Cerebellar nuclear complex (tissue), 1 donor: ENCODE measurements around the gene SNAI3.

Experiments used
- DNase-seq, 2 experiments: peaks; one replicate each; lab custom pipeline; 2025; lab: John Stamatoyannopoulos, UW

The SNAI3 gene

GRCh38 chr16:88686439-88687253, at the start of gene SNAI3:
Gene SNAI3 (minus strand): TSS chr16:88686507. CDS start chr16:88686406, 101 bp downstream.
- DNase-seq = peak in 1 of 2 experiments; percentile 17

- DNase-seq = no peak
Measured at GRCh38 chr16:88736088-88736487, 49.8 kb upstream of the SNAI3 start.

GRCh38 chr16:88735616-88736015, 49.3 kb upstream of the SNAI3 start:
- DNase-seq = no peak

- DNase-seq = no peak
Measured at GRCh38 chr16:88735121-88735520, 48.8 kb upstream of the SNAI3 start.

- no peak for DNase-seq
Measured at GRCh38 chr16:88734361-88734728, 48.0 kb upstream of the SNAI3 start.

GRCh38 chr16:88733630-88734360, 47.5 kb upstream of the SNAI3 start:
- no peak for DNase-seq

- DNase-seq = no peak
Measured at GRCh38 chr16:88732961-88733294, 46.6 kb upstream of the SNAI3 start.

GRCh38 chr16:88732172-88732960, 46.1 kb upstream of the SNAI3 start:
- DNase-seq = no peak

- no peak for DNase-seq
Measured at GRCh38 chr16:88731699-88732098, 45.4 kb upstream of the SNAI3 start.

GRCh38 chr16:88730632-88731607, 44.6 kb upstream of the SNAI3 start:
- no peak for DNase-seq

GRCh38 chr16:88727871-88728270, 41.6 kb upstream of the SNAI3 start:
- DNase-seq = no peak

GRCh38 chr16:88726981-88727380, 40.7 kb upstream of the SNAI3 start:
- DNase-seq = no peak

GRCh38 chr16:88726408-88726749, 40.1 kb upstream of the SNAI3 start:
- DNase-seq = no peak

- no peak for DNase-seq
Measured at GRCh38 chr16:88725609-88726407, 39.5 kb upstream of the SNAI3 start.

- DNase-seq = no peak
Measured at GRCh38 chr16:88724855-88725555, 38.7 kb upstream of the SNAI3 start.

GRCh38 chr16:88723911-88724310, 37.6 kb upstream of the SNAI3 start:
- DNase-seq = no peak

- no peak for DNase-seq
Measured at GRCh38 chr16:88723507-88723887, 37.2 kb upstream of the SNAI3 start.

GRCh38 chr16:88722784-88723506, 36.6 kb upstream of the SNAI3 start:
- DNase-seq = no peak
